KG1 (cell line): ENCODE measurements around the gene PTGDR2.

ENCODE experiments used
- DNase-seq: peaks from one replicate; lab custom pipeline; 2025; lab: John Stamatoyannopoulos, UW

The PTGDR2 gene

DNA sequence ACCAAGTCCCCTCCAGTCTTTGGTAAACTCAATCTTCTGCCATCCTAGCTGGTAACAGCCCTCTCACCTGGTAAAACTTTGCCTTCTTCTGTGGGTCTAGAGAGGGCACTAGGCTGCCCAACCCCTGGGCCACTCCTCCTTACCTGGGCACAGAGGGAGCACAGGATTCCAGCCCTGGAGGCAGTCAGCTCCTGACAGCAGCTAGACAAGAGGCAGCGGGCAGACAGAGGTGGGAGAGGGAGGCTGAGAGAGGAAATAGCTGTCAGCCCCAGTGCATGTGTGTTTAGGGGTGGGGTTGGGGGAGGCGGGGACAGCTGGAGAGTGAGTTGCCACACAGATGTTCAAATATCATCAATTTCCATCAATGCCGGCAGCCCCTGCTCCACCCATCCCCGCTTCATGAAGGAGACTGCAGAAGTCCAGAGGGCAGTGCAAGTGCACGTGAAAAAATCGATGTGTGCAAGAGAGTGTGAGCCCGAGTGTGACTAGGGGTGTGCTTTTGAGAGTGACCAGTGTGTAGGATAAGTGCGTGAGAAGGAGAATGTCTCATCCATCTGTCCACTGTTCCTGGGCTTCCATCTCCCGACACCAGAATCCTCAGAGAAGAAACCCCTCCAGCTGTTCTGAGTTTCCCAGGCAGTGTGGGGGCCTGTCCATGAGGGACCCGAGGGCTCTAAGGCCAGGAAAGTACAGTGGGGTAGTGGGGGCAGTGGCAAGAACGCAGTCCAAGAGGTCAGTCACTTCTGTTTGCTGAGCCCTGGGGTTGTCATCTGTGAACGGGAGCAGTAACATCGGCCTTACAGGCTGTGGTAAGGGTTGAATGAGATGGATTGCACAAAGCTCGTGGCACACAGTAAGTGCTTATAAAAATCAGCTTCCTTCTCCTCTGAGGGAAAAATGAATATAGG is at the start of gene PTGDR2:
Gene PTGDR2 (minus strand): TSS at position 225 of the 908 bp plus-strand sequence. CDS start 2,228 bp downstream, outside the sequence.
- DNase-seq = no peak

- no peak for DNase-seq
Observed at GRCh38 chr11:60905047-60905446, 49.3 kb upstream of the PTGDR2 start.

- no peak for DNase-seq
Observed at GRCh38 chr11:60902625-60903024, 46.9 kb upstream of the PTGDR2 start.

DNA sequence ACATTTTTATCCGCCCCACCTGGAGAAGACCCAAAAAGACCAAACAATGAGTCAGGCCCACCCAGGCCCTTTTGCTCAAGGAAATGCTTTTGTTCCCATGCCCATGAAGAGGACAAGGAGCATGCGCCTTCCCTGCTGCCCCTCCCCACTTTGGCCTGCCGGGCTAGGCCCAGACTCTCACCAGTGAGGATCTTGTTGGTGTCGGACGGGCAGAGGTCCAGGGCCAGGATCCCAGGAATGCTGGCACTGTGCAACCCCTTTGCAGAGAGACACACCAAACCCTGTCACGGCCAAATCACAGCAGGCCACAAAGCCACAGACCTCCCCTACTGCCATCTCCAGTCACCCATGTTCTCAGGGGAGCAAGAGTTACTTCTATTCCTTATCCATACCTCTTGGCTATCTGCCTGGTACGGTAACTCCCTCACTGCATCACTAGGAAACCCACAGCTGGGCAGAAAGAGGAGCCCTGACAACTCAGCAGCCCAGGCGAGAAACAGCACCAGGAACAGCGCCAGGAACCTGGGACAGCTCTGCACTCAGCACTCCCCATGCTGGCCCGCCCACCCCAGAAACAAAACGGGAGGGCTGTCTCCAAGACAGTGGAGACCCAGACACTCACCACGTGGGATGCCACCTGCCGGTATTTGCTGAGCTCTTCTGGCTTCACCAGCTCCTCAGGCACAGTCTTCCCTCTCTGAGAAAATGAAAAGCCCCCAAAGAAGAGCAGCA is 45.1 kb upstream of the PTGDR2 start:
- DNase-seq = no peak

- no peak for DNase-seq
Observed at GRCh38 chr11:60899977-60900376, 44.2 kb upstream of the PTGDR2 start.

DNA sequence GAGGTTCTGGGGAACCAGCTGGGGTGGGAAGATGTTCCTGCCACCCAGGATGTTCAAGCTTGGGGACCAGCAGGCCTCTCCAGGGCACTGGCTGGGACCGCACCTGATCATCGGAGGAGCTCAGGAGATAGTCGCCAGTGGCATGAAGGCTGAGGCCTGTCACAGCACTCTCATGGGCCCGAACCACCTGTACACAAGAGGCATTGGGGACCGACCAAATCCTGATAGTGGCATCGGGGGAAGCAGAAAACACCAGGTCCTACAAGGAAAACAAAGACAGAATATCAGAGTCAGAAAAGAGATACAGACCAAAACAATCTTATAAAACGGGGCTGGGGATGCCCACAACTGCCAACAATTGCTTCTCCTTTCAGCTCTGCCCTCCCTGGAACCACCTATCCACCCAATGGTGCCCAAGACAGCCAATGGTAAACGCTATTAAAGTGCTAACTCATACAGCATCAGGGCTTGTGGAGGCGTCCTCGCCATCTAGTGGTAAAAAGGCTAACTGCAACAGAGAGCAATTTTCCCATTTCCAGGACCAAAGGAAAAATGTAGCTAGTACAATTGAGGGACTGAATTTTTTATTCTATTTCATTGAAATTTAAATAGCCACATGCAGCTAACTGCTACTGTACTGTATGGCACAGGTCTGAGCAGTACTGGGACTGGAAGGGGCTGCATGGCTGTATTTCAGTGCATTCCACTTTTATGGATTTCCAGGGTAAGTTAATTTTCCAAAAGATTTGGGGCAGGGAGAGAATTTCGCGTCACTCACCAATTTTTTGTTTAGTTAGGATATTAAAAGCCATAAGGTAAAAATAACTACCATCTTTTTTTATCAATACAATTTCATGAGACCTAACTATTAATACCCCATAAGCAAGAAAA is 43.5 kb upstream of the PTGDR2 start:
- DNase-seq = peak; percentile 43

DNA sequence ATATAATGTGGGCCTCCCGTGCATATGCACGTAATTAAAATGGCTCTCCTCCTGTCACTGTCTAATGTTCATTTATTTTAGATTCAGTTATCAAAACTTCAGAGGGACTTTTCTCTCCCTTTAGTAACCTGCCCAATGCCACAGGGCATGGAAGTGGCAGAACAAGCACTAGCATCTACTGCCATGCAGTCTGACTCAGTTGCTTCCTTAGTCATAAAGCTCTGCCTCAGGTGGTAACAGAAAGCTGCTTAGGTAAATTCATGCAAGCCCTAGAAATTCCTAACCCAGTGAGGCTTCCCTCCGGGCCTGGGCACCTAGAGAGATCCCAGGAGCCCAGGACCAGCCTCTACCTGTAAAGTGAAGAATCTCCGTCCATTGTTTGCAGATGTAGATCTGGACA is 41.7 kb upstream of the PTGDR2 start:
- DNase-seq = no peak

- DNase-seq = no peak
Observed at GRCh38 chr11:60895687-60896086, 39.9 kb upstream of the PTGDR2 start.

GRCh38 chr11:60891103-60891741 is 35.5 kb upstream of the PTGDR2 start:
- DNase-seq = no peak

DNA sequence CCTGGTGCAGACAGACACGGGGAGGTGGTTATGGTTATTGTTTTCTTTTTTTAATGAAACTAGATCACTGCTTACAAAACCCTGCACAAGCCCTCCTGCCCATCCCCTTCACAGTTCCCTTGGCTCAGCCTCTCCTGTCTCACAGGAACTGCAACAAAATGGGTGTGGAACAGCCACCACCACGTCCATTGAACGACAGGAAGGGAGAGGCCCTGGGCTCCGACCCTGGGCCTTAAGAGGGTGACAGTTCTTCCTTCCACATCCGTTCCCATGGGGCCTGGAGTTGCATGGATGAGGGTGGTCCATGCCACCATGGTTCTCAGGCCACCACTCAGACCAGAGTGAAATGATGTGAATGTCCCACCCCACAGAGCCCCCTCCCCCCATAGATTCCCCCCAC is 34.9 kb upstream of the PTGDR2 start:
- DNase-seq = no peak

DNA sequence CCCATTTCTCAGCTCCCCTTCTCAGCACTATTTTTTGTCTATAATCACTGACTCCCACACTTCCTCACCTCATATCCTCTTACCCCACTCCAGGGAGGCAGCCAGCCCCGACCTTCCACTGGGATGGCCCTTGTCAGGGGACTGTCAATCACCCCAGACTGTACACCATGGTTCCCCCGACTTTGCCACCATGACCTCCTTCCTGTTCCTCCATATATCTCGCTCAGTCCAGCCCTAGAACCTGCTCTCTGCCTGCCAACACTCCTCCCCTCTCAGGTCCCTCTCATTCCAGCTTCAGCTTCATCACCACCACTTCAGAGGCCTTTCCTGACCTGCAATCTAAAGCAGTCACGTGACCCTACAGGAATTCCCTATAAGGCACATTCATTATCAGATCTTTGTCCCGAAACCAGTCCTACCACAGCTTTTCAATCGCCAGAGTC is 34.1 kb upstream of the PTGDR2 start:
- DNase-seq = no peak

- peak; percentile 17 for DNase-seq
Observed at GRCh38 chr11:60887556-60887955, 31.8 kb upstream of the PTGDR2 start.

DNA sequence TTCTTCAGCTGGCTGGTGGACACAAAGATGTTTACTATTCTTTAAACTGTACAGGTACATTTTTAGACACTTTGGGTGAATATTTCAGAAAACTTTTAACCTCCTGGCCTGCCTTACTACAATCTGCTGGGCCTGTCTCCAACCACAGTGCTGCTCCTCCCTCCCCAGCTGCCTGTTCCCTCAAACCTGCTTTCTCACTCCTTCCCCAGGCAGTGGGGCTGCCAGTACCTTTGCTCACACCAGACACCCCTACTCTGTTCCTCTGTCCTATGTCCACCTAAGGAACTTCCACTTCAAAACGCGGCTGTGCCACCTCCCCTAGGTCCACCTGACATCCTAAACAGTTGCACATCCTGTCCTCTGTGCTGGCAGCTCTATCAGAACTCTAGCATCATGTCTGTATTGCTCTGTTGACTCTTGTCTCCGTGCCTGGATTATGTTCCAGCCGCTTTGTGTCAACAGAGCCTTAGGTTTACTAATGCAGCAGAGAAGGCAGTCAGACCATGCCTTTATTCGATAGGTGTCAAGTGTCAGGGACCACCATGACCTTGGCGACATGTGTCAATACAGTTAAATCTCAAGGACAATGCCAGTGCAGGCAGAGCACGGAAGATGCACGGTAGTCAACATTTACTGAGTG is 25.0 kb upstream of the PTGDR2 start:
- no peak for DNase-seq

DNA sequence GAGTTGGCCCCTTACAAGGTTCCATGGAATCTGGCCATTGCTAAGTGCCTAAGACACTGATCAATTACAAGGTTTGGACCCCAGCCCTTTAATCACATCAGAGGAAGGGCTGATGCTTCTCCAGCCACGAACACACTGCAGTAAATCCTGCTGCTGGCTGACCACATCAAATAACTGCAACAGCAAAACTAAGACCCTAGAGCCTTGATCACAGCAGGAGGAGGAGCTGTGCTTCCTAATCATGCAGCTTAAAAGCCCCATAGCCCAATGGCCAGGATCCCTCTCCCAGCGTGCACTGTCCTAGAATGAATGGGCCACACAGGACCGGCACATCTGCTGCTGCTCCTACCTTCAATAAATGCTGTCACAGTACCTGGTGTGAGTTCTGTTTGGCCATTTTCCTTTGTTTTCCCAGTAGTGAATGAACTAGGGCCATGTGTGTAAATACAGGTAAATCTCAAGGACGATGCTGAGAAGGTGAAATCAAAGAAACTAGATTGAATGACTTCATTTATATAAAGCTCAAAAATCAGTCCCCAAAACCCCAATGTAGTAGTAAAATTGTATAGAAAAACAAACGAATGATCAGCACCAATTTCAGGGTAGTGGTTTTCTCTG is 24.3 kb upstream of the PTGDR2 start:
- no peak for DNase-seq

DNA sequence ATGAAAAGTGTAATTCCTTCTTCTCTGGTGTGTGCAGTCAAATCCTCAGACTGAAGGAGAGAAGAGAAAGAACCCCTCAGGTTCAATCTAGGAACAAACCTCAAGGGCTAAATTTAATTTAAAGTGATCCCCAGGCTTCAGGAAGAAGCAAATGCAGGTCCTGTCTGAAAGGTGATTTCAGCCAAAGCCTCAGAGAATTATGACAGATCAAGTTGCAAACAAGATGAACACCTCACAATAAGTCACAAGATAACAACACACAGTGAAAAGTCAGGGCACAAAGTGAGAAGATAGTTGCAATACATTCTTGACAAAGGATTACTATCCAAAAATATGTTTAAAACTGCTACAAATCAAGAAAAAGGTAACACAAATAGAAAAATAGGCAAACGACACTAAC is 23.4 kb upstream of the PTGDR2 start:
- no peak for DNase-seq

DNA sequence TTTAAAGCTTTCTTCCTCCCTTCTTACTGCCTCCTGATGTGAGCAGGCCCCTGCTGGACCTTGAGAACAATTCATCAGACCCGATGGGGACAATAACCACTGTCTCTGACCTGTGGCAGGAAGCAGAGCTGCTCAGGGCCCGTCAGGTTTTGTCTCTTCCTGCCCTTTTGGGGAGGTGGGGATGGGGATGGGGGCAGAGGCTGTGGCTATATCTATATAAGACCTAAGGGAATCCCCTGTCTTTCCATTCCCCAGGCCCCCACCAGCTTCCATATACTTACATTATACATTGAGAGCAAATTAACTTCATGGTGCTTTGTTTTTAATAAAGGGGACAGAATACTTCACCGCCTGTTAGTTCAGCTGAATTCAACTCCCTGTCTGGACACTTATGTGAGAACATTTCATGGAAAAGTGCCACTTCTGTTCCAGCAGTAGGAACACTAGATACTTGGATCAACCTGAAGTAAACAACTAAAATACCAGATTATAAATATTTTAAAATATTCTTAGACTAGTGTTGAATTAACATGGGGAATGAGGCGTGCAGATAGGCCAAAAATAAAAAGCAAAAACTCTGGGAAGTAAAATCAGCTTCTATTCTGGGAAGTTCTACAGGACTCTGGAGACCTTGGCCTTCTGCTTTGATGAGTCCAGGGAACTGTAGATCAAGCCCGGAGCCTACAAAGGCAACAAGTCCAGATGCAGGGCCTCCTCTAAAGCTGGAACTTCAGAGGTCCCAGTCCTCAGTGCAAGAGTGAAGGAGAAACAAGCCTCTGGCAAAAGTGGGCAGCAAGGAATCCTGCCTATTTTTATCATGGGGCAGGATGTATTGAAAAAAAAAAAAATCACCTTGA is 22.7 kb upstream of the PTGDR2 start:
- no peak for DNase-seq

DNA sequence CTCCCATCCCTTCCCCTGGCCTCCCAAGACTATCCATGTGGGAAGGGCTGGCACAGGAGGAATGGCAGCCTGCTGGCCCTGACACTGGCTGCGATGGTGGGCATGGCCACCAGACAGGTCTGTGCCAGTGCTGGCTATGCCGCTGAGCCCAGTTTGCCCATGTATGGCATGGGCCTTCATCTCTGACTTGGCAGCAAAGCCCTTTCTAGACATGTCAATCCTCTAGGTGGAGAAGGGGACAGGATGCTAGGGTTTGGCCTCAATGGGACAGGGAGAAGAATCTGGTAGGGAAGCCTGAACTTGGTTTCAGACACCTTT is 20.4 kb upstream of the PTGDR2 start:
- DNase-seq = no peak

DNA sequence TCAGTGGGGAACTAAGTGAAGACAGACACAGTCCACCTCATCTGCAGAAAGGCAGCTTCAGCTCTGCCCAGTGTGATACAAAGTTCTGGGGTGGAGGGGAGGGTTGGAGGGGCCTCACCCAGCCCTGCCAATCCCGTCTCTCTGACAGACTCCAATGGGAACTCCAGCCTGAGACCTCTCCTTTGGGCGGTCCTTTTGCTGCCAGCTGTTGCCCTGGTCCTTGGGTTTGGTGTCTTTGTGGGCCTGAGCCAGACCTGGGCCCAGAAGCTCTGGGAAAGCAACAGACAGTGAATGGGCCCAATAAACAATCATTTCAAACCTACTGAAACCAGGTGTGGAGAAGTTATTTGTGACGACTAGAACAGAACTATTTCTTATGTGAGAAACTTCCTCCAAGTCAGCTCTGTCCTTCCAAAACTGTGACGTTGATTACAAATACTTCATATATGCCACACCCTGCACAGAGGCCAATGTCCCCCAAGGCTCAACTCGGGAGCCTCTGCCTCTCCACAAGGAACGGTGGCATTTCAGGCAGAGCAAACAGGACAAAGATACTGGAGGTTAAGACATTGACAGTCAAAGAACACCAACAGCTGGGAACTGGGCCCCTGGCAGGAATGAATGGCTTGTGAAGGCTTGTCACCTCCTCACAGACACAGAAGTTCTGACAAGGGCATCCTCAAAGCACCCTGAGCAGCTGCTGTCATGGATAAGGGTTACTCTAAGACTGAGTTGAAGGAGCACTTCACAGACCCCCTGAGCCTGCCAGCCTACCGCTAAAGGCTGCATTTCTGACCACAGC is 19.8 kb upstream of the PTGDR2 start:
- no peak for DNase-seq
